H1 (cell line): ENCODE results near the gene PPP1CC.

Experiments used
- CEBPB ChIP-seq: IDR thresholded peaks from 2 replicates; pipeline ENCODE4 v1.6.1; 2012; ENCODE audit warnings: low read depth, low read length
- EGR1 ChIP-seq: IDR thresholded peaks from 2 replicates; pipeline ENCODE4 v1.6.1; 2011; ENCODE audit warnings: low read depth, low read length, borderline replicate concordance
- EP300 ChIP-seq, 2 experiments: IDR thresholded peaks; 1 replicate in 1 of 2; 2 replicates in 1 of 2; pipeline ENCODE4 v1.6.1; 2011 to 2012; ENCODE audit warnings: low read depth in 2 of 2, low read length in 2 of 2, mild to moderate bottlenecking in 2 of 2, borderline replicate concordance in 1 of 2, inconsistent platforms in 1 of 2, moderate library complexity in 1 of 2
- EZH2 ChIP-seq: fragments of 200-600 bp; sonication (generic); IDR thresholded peaks from 2 replicates; pipeline ENCODE4 v1.7.1; 2012; ENCODE audit warnings: low read depth, mild to moderate bottlenecking, moderate library complexity, low read length, inconsistent platforms; ENCODE audit not compliant: severe bottlenecking
- TF ChIP-seq, protein P1 (sequence below), 3 experiments: IDR thresholded peaks; 1 replicate in 2 of 3; 2 replicates in 1 of 3; pipeline versions ENCODE4 v1.5.1 to v1.6.1; 2011; ENCODE audit warnings: low read length in 3 of 3, mild to moderate bottlenecking in 3 of 3, inconsistent platforms in 2 of 3, low read depth in 1 of 3, moderate library complexity in 1 of 3; ENCODE audit not compliant: insufficient read depth in 1 of 3; ENCODE audit errors: control extremely low read depth in 1 of 3
- TF ChIP-seq, protein P2 (sequence below): IDR thresholded peaks from 2 replicates; pipeline ENCODE4 v1.6.1; 2011; ENCODE audit warnings: low read depth, mild to moderate bottlenecking, low read length; ENCODE audit not compliant: insufficient read depth
- TF ChIP-seq, protein P3 (sequence below): IDR thresholded peaks from 2 replicates; pipeline ENCODE4 v1.6.1; 2012; ENCODE audit warnings: low read length, inconsistent platforms

DNA sequence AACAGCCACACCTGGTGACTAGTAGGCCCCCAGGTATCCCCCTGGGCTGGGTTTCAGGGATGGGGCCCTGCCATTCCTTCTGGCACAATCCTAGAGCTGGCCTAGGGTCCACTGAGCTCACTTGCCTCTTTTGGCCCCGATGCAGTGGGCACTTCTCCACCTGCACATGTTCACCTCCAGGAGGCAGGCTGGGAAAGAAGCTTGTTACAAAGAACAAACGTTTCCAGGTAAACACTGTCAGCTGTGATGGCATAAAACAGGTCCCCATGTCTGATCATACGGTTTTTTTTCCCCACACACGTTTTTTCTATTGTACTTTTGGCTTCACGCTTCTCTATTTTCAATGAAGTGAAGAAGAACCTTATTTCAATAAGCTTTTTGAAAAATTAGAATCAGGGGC is 37.9 kb downstream of the PPP1CC start:
- TF ChIP-seq EGR1 (no peak), EP300 (IDR thresholded peaks at IDR 0.05; ENCODE audit: borderline replicate concordance in 1 of 2, low read depth in 2 of 2, low read length in 2 of 2) (no peak), CEBPB (no peak), EZH2 (no peak)
- TF ChIP-seq, protein P1, sequence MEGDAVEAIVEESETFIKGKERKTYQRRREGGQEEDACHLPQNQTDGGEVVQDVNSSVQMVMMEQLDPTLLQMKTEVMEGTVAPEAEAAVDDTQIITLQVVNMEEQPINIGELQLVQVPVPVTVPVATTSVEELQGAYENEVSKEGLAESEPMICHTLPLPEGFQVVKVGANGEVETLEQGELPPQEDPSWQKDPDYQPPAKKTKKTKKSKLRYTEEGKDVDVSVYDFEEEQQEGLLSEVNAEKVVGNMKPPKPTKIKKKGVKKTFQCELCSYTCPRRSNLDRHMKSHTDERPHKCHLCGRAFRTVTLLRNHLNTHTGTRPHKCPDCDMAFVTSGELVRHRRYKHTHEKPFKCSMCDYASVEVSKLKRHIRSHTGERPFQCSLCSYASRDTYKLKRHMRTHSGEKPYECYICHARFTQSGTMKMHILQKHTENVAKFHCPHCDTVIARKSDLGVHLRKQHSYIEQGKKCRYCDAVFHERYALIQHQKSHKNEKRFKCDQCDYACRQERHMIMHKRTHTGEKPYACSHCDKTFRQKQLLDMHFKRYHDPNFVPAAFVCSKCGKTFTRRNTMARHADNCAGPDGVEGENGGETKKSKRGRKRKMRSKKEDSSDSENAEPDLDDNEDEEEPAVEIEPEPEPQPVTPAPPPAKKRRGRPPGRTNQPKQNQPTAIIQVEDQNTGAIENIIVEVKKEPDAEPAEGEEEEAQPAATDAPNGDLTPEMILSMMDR (IDR thresholded peaks at IDR 0.05; ENCODE audit: control extremely low read depth in 1 of 3, insufficient read depth in 1 of 3, low read depth in 1 of 3, low read length in 3 of 3), result peak; percentile 52 to 74 (median 64)
- TF ChIP-seq, protein P2, sequence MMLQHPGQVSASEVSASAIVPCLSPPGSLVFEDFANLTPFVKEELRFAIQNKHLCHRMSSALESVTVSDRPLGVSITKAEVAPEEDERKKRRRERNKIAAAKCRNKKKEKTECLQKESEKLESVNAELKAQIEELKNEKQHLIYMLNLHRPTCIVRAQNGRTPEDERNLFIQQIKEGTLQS, result no peak
- TF ChIP-seq, protein P3, sequence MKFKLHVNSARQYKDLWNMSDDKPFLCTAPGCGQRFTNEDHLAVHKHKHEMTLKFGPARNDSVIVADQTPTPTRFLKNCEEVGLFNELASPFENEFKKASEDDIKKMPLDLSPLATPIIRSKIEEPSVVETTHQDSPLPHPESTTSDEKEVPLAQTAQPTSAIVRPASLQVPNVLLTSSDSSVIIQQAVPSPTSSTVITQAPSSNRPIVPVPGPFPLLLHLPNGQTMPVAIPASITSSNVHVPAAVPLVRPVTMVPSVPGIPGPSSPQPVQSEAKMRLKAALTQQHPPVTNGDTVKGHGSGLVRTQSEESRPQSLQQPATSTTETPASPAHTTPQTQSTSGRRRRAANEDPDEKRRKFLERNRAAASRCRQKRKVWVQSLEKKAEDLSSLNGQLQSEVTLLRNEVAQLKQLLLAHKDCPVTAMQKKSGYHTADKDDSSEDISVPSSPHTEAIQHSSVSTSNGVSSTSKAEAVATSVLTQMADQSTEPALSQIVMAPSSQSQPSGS, result no peak
